ENCODE data around the gene RASSF3. TPM values are rescaled to one million over a fixed set of nuclear protein-coding genes. Genes with fewer than 3 reads are reported as not detected.
"Not testable (repeated sequence)": the region's sequence is repeated elsewhere in the genome, so short reads cannot be mapped to it uniquely, and the experiment has no call there.

Gene RASSF3
- total RNA-seq, 1 experiment from 2014 or later = 13.1 TPM

DNA sequence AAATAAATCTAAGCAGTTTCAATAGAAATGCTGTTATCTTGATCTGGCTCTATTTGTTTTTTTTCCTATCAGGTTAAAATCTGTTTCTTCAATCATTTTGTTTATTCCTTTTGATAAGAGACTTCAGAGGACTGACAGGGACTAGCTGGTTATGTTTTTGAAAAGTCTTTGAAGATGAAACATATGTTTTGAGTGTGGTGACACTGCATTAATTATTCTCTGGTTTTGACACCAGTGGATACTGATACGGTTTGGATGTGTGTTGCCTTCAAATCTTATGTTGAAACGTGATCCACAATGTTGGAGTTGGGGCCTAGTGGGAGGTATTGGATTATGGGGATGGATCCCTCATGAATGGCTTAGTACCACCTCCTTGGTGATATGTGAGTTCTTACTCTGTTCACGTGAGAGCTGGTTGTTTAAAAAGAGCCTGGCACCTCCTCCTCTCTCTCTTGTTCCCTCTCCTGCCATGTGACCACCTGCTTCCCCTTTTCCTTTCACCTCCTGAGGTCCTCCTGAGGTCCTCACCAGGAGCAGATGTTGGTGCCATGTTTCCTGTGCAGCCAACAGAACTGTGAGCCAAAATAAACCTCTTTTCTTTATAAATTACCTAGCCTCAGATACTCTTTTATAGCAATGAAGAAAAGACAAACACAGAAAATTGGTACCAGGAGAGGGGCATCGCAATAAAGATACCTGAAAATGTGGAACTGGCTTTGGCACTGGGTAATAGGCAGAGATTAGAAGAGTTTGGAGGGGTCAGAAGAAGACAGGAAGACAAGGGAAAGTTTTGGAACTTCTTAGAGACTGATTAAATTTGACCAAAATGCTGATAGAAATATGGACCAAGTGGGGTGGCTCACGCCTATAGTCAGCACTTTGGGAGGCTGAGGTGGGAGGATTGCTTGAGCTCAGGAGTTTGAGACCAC lies 23.0 kb downstream of the RASSF3 start:
- DNase-seq (ENCODE audit: low read depth) = no peak

DNA sequence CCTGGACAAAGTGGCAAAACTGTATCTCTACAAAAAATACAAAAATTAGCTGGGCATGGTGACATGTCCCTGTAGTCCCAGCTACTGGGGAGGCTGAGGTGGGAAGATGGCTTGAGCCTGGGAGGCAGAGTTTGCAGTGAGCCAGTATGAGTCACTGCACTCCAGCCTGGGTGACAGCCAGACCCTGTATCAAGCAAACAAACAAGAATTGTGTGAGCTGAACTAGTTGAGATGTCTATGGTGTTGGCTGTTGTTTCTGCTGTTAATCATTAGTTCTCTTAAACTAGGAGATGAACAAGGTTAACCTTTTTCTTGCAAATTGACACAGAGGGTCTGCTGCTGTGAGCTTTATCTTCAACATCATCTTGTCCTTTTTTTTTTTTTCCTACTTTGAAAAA lies 23.6 kb downstream of the RASSF3 start:
- DNase-seq (ENCODE audit: low read depth) = peak; percentile 78

GRCh38 chr12:64634508-64635092 lies 24.3 kb downstream of the RASSF3 start:
- DNase-seq (ENCODE audit: low read depth) = no peak

DNA sequence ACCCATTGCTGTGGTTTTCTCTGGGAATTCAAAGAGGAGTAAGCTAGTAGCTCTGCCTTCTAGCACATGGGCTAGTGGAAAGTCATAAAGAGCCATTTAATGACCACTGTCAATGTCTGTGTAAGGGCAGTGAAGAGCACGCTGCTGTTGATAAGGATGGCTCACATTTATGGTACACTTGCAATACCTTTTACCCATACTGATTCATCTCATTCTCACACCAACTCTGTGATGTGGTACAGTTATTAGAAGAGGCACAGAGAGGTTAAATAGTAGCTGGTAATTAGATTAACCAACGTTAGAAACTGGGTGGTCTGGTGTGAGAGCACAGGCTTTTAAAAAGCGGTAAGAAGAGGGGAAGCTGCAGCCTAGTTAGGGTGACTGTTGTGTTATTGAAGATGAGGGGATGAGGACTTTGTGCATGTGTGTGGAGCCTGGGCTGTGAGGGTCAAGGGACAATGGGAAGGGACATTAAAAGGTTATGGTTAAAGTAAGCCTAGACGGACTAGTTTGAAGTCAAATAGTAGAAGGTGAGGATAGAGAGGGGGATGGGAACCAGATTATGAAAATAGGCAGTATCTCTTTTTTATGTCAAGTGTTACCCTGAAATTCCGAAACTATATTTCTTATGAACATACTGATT lies 25.2 kb downstream of the RASSF3 start:
- no peak for DNase-seq (ENCODE audit: low read depth)

GRCh38 chr12:64636856-64637255 lies 26.6 kb downstream of the RASSF3 start:
- DNase-seq (ENCODE audit: low read depth) = no peak

- DNase-seq (ENCODE audit: low read depth) = no peak
Measured at GRCh38 chr12:64639466-64639865, 29.2 kb downstream of the RASSF3 start.

DNA sequence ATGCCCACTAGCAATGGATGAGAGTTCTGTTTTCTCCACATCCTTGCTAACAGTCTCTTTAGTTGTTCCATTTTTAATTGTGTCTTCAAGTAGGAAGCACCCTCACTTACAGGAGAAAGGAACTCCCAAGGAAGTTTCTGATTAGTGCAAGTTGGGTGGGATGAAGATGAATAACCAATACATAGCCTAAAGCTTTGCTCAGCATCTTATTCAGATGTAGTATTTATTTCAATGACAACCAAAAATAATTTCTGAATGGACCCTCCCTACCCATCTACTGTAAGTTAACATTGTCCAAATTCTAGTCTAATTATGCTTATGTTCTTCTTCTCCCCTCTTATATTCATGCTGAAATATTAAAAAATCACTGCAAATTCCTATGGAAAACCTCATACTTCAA lies 36.0 kb downstream of the RASSF3 start:
- DNase-seq (ENCODE audit: low read depth) = no peak

GRCh38 chr12:64649487-64649886 lies 39.2 kb downstream of the RASSF3 start:
- no peak for DNase-seq (ENCODE audit: low read depth)

- DNase-seq (ENCODE audit: low read depth) = no peak
Measured at GRCh38 chr12:64650762-64651161, 40.5 kb downstream of the RASSF3 start.

DNA sequence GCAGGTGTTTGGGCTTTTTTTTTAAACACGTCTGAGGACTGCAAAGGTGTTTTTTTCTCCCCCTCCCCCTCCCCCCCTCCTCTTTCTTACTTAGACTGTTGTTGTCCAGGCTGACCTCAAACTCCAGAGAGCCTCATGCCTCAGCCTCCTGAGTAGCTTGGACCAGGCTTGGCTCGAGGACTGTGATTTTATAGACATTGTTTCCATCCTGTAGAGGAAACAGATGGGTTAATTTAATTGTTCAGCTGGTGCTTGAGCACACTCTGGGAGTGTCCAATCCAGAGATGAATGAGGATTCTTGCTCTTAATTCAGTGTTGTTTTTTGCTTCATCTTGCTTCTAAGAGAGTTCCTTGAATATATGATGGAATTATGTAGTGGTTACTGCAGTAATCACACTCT lies 42.1 kb downstream of the RASSF3 start:
- DNase-seq (ENCODE audit: low read depth) = no peak

- DNase-seq (ENCODE audit: low read depth) = no peak
Measured at GRCh38 chr12:64653123-64653522, 42.8 kb downstream of the RASSF3 start.

DNA sequence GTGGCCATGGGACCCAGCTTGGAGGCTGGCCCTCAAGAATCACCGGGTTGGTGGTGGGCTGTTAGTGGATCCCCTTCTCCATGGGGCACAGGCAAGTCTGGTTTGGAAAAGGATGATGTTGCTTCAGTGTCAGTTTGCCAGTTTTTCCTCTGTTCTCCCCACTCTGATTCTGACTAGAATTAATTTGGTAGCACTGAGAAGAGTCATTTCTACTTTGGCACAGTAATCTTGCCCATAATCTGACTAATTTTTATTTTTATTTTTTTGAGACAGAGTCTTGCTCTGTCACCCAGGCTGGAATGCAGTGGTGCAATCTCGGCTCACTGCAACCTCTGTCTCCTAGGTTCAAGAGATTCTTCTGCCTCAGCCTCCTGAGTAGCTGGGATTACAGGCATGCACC lies 43.6 kb downstream of the RASSF3 start:
- DNase-seq (ENCODE audit: low read depth) = not testable (repeated sequence)

DNA sequence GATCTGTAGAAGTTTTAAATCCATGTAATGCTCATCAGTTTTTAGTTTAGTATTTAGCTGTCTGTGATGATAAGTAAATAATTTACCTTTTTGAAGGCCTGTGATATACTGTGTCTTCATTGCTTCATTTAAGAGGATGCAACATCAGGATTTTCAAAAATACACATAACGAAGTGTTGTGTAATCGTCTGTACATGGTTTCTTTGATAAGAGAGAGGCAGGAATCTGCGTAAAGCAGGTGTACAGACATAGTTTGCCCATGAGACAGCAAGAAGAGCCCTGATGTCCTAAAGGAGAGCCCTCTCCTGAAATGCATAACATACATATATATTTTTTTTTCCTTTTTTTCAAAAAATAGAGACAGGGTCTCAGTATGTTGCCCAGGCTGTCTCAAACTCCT lies 44.8 kb downstream of the RASSF3 start:
- DNase-seq (ENCODE audit: low read depth) = no peak

DNA sequence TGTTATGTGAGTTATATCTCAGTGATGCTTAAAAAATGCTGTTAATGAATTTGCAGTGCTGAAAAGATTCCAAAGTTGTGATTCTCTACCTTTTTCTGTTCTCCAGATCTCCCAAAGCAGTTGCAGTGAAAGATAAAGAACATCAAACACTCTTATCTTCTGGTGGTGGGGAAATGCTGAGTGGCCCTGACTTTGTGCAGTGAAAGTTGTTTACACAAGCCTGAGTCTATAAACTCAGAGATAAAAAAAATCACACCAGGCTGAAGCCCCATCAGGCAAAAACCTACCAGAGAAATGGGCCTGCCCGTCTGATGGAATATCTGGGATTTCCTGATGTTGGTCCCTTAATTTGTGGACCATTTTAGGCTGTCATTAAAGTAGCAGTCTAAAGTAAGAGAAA lies 46.1 kb downstream of the RASSF3 start:
- no peak for DNase-seq (ENCODE audit: low read depth)

DNA sequence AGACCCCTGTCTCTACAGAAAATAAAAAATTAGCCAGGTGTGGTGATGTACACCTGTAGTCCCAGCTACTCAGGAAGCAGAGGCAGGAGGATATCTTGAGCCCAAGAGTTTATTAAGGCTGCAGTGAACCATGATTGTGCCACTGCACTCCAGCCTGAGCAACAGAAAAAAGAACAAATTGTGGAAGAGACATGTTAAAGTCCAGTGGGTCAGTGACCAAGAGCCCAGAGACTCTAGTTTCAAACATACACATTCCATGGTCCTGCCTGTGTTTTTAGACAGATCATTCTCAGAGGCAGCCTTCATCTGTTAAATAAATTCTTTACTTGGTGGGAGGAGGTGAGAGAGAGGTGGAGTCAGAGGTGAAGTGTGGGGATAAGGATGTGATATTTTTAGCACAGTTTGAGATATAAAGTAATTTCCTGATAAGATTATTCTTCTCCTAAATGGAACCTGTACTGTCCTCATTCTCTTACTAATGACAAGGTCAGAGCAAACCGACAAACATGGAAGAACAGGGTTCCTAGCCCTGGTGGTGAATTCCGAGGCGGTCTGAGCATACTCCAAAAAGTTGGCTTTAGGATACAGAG lies 48.7 kb downstream of the RASSF3 start:
- DNase-seq (ENCODE audit: low read depth) = no peak

GRCh38 chr12:64660237-64661018 lies 50.1 kb downstream of the RASSF3 start:
- no peak for DNase-seq (ENCODE audit: low read depth)

GRCh38 chr12:64663015-64663414 lies 52.7 kb downstream of the RASSF3 start:
- no peak for DNase-seq (ENCODE audit: low read depth)

GRCh38 chr12:64665514-64665913 lies 55.2 kb downstream of the RASSF3 start:
- DNase-seq (ENCODE audit: low read depth) = no peak

DNA sequence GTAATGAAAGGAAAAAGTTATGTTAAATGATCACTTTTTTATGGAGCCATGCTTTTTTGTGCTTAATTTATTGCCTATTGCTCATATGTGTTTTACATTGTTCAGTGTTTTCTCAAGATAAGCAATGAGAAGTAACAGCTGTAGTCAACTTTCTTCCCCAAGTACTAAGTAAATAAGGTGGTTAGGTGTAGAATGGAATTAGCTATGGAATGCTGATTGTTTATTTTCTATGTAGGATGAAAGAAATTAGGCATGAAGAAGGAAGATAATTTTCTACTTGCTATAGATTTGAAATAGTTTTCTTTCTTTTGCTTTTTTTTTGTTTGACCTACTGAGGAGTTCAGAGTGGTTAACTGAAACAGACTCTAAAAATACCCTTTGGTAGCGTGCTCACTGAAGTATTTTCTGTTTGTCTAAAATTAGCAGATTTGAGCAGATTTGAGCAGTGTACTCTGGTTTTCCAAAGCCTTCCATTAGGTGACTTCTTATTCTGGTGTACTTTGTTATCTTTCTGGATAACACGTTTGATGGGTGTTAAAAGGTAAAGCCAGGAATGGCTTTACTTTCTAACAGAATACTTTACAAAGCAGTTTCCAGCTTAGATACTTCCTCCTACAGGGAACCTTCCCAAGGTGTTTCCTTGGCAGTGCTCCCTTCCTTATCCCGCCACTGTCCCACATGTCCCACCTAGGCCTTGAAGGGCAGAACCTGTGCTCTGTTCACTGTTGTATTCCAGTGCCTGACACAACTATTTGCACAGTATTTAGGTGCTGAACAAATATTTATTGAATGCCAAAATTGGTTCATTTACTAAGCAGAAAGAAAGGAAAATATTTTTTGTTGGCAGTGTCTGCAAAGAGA lies 56.0 kb downstream of the RASSF3 start:
- no peak for DNase-seq (ENCODE audit: low read depth)

DNA sequence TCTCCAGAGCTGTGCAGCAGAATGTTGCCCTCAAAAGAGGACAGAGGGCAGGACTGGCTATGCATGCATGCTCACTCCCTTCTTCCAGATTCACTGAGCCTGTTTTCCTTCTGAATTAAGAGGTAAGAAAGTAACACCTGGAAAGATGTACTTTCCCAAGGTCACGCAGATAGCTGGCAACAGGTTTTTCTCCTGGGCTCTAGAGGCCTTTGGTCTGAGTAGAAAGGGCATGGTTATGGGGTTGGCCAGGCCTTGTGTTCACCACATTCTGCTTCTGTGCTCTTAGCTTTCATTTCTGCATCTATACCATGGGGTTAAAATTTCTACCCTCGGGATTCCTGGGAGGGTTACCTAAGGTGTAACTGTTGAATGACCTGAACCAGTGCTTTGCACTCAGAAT lies 57.5 kb downstream of the RASSF3 start:
- DNase-seq (ENCODE audit: low read depth) = no peak
